Vagina (tissue), 2 donors: ENCODE measurements around the gene C3orf22.

ENCODE experiments used
- POLR2A ChIP-seq, 2 donors: fragments of 450-650 bp; IDR thresholded peaks; one replicate each; pipeline ENCODE4 v1.6.1; 2017; ENCODE audit warnings: antibody characterized with exemption in 2 of 2, mild to moderate bottlenecking in 2 of 2, moderate library complexity in 2 of 2
- POLR2AphosphoS5 ChIP-seq, 2 donors: sonication (generic); formaldehyde crosslinking; IDR thresholded peaks; one replicate each; pipeline ENCODE4 v1.9.0; 2017; ENCODE audit warnings: antibody characterized with exemption in 2 of 2, mild to moderate bottlenecking in 2 of 2, low read depth in 1 of 2; ENCODE audit not compliant: insufficient read depth in 1 of 2
- TF ChIP-seq, protein P1 (sequence below), 3 experiments: fragments of 450-650 bp in 2 of 3; fragments of 200-600 bp in 1 of 3; sonication (generic) in 1 of 3; IDR thresholded peaks; one replicate each; pipeline ENCODE4 v1.5.1; 2017 to 2019; ENCODE audit warnings: antibody characterized with exemption in 3 of 3, mild to moderate bottlenecking in 2 of 3, moderate library complexity in 2 of 3

DNA sequence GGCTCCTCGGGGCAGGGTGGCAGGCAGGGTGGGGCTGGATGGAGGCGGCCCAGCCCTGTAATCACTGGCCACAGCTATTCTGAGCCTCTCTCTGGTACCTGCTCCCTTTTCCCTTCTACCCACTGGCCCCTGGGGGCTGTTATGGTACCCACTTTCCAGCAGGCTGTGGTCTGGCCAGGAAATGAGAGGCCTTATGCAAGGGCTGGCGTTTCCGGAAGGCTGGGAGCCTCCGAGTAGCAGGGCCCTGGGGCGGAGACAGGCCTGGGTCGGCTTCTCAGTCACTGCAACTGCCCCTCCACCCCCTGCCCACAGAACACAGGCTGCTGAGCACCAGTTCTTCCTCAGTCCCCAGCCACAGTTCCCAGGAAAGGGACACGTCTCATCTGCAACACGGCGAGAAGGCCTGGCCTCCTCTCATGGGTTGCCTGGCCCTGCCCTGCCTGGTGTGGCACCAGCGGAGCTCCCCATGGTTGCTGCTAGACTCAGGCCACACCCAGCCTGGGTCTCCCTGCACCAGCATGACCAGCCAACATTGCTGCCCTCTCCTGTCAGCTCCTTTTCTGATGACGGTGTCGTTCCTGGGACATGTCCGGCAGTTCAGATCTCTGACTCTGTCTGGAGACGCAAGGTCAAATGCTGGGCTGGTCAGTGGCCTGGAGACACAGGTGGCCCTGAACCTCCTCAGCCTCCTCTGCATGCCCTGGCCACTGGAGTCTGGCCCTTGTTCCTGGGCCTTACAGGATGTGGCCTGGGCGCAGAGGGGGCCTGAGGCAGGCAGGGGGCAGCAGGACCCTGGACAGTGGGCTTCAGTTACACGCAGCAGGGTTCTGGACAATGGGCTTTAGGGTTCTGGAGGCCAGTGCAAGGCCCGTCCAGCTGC lies 28.3 kb downstream of the C3orf22 start:
- TF ChIP-seq, protein P1, sequence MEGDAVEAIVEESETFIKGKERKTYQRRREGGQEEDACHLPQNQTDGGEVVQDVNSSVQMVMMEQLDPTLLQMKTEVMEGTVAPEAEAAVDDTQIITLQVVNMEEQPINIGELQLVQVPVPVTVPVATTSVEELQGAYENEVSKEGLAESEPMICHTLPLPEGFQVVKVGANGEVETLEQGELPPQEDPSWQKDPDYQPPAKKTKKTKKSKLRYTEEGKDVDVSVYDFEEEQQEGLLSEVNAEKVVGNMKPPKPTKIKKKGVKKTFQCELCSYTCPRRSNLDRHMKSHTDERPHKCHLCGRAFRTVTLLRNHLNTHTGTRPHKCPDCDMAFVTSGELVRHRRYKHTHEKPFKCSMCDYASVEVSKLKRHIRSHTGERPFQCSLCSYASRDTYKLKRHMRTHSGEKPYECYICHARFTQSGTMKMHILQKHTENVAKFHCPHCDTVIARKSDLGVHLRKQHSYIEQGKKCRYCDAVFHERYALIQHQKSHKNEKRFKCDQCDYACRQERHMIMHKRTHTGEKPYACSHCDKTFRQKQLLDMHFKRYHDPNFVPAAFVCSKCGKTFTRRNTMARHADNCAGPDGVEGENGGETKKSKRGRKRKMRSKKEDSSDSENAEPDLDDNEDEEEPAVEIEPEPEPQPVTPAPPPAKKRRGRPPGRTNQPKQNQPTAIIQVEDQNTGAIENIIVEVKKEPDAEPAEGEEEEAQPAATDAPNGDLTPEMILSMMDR (IDR thresholded peaks at IDR 0.05) = no peak
- no peak for TF ChIP-seq POLR2AphosphoS5 (IDR thresholded peaks at IDR 0.05; ENCODE audit: insufficient read depth in 1 of 2, low read depth in 1 of 2)
- no peak for TF ChIP-seq POLR2A (IDR thresholded peaks at IDR 0.05)
